HL-60 (cell line): Measurements from ENCODE around the gene YPEL1.
"Not testable (repeated sequence)": the region's sequence is repeated elsewhere in the genome, so short reads cannot be mapped to it uniquely, and the experiment has no call there.

Source experiments
- DNase-seq, 2 experiments: peaks; one replicate each; pipeline ENCODE4 v3.0.0-alpha.2; 2010 to 2020; ENCODE audit warnings: low read depth in 1 of 2, low spot score in 1 of 2
- H3K27ac ChIP-seq: fragments of 250-450 bp; sonication (Bioruptor Pico); replicated peaks from 2 replicates; pipeline ENCODE4 v1.5.1; 2020; ENCODE audit warnings: mild to moderate bottlenecking, moderate library complexity
- H3K27me3 ChIP-seq: fragments of 250-450 bp; sonication (Bioruptor Pico); 2 replicates; pipeline ENCODE4 v1.5.1; 2021; ENCODE audit warnings: mild to moderate bottlenecking, moderate library complexity; ENCODE audit not compliant: insufficient read depth, poor library complexity, severe bottlenecking
- H3K4me3 ChIP-seq: replicated peaks from 2 replicates; pipeline ENCODE4 v1.5.1; 2011; ENCODE audit warnings: mild to moderate bottlenecking, control low read depth, low read length; ENCODE audit not compliant: insufficient read depth
- GABPA ChIP-seq: IDR thresholded peaks from 2 replicates; pipeline ENCODE4 v1.6.1; 2012; ENCODE audit warnings: low read depth
- POLR2AphosphoS5 ChIP-seq: IDR thresholded peaks from 2 replicates; pipeline ENCODE4 v1.6.1; 2012; ENCODE audit warnings: low read depth
- SPI1 ChIP-seq: IDR thresholded peaks from 2 replicates; pipeline ENCODE4 v1.6.1; 2012; ENCODE audit warnings: low read depth, mild to moderate bottlenecking, borderline replicate concordance
- TF ChIP-seq, protein P1 (sequence below): IDR thresholded peaks from one replicate; pipeline ENCODE4 v1.5.1; 2011; ENCODE audit warnings: low read length, control low read depth, inconsistent platforms; ENCODE audit not compliant: insufficient read depth
- TF ChIP-seq, protein P2 (sequence below): IDR thresholded peaks from 2 replicates; pipeline ENCODE4 v1.6.1; 2012; ENCODE audit warnings: low read depth; ENCODE audit not compliant: insufficient replicate concordance

YPEL1 gene

DNA sequence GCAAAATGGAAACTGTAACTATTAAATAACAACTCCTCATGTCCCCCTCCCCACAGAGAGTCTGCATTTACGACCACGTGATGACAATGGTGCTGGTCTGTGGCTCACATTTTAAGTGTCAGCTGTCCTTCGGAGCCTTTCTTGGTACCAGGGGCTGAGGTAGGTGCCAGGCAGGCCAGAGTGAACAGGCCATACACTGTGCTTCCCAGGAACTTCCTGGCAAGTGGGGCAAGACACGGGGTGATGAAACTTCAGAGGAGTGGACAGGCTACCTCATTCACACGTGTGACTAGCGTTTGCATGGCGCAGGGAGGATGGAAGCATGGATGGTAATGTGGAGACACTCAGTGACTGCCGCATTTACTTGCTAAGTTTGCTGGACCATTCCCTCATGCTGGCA, 10.4 kb upstream of the YPEL1 start:
- TF ChIP-seq, protein P1, sequence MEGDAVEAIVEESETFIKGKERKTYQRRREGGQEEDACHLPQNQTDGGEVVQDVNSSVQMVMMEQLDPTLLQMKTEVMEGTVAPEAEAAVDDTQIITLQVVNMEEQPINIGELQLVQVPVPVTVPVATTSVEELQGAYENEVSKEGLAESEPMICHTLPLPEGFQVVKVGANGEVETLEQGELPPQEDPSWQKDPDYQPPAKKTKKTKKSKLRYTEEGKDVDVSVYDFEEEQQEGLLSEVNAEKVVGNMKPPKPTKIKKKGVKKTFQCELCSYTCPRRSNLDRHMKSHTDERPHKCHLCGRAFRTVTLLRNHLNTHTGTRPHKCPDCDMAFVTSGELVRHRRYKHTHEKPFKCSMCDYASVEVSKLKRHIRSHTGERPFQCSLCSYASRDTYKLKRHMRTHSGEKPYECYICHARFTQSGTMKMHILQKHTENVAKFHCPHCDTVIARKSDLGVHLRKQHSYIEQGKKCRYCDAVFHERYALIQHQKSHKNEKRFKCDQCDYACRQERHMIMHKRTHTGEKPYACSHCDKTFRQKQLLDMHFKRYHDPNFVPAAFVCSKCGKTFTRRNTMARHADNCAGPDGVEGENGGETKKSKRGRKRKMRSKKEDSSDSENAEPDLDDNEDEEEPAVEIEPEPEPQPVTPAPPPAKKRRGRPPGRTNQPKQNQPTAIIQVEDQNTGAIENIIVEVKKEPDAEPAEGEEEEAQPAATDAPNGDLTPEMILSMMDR, result no peak
- no peak for TF ChIP-seq POLR2AphosphoS5
- no peak for TF ChIP-seq SPI1
- TF ChIP-seq, protein P2, sequence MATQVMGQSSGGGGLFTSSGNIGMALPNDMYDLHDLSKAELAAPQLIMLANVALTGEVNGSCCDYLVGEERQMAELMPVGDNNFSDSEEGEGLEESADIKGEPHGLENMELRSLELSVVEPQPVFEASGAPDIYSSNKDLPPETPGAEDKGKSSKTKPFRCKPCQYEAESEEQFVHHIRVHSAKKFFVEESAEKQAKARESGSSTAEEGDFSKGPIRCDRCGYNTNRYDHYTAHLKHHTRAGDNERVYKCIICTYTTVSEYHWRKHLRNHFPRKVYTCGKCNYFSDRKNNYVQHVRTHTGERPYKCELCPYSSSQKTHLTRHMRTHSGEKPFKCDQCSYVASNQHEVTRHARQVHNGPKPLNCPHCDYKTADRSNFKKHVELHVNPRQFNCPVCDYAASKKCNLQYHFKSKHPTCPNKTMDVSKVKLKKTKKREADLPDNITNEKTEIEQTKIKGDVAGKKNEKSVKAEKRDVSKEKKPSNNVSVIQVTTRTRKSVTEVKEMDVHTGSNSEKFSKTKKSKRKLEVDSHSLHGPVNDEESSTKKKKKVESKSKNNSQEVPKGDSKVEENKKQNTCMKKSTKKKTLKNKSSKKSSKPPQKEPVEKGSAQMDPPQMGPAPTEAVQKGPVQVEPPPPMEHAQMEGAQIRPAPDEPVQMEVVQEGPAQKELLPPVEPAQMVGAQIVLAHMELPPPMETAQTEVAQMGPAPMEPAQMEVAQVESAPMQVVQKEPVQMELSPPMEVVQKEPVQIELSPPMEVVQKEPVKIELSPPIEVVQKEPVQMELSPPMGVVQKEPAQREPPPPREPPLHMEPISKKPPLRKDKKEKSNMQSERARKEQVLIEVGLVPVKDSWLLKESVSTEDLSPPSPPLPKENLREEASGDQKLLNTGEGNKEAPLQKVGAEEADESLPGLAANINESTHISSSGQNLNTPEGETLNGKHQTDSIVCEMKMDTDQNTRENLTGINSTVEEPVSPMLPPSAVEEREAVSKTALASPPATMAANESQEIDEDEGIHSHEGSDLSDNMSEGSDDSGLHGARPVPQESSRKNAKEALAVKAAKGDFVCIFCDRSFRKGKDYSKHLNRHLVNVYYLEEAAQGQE, result no peak
- no peak for TF ChIP-seq GABPA
- no peak overlapping the region for H3K4me3 ChIP-seq
- no peak overlapping the region for H3K27ac ChIP-seq
- H3K27me3 ChIP-seq, result no peaks in the 10 kb centered on the region
- no peak for DNase-seq

DNA sequence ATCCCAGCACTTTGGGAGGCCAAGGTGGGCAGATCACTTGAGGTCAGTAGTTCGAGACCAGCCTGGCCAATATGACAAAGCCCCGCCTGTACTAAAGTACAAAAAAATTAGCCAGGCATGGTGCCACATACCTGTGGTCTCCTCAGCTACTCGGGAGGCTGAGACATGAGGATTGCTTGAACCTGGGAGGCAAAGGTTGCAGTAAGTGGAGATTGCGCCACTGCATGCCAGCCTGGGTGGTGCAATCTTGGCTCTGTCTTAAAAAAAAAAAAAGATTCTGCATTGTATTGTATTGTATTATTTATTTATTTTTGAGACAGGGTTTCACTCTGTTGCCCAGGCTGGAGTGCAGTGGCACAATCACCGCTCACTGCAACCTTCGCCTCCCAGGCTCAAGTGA, 9.3 kb upstream of the YPEL1 start:
- DNase-seq, H3K27ac ChIP-seq, H3K27me3 ChIP-seq, H3K4me3 ChIP-seq: not testable (repeated sequence)

DNA sequence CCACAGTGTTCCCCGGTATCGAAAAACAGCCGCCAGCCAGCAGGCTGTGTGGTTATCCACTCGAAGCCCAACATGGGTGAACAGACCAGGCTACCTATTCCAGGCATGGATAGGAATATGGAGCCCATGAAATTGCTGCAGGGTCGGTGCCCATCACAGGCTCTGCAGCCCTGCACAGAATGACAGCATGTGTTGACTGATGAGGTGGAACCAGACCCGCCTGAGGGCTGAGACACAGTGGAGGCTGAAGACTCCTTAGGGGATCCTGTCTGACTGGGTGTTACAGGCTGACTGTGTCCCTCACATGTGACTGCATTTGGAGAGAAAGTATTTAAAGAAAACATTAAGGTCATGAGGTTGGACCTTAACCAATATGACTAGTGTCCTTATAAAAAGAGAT, 6.2 kb upstream of the YPEL1 start:
- Histone ChIP-seq H3K27me3 (no peaks in the 10 kb centered on the region), H3K27ac (no peak overlapping the region), H3K4me3 (no peak overlapping the region)
- TF ChIP-seq GABPA, result no peak
- TF ChIP-seq, protein P2, result no peak
- no peak for TF ChIP-seq SPI1
- TF ChIP-seq POLR2AphosphoS5, result no peak
- TF ChIP-seq, protein P1, result no peak
- no peak for DNase-seq

DNA sequence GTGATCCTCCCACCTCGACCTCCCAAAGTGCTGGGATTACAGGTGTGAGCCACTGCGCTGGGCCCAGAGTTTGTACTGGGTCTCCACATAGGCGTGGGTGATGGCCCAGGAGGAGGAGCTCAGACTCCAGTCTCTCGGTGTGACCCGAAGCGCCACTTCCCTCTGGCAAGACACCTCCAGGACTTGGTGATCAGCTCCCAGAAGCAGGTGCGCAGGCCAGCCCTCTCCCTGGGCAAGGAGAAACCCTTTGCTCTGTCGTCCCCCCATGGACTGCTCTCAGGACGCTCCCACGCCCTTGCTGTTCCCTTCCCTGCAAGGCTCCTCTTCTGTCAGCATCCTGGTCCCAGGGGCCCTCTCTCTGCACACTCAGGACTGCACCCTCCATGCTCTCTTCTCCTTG, 5.5 kb upstream of the YPEL1 start:
- Histone ChIP-seq H3K4me3 (no peak overlapping the region), H3K27ac (no peak overlapping the region), H3K27me3 (no peaks in the 10 kb centered on the region)
- TF ChIP-seq, protein P1, result no peak
- TF ChIP-seq, protein P2, result no peak
- no peak for TF ChIP-seq SPI1
- TF ChIP-seq POLR2AphosphoS5, result no peak
- TF ChIP-seq GABPA, result no peak
- DNase-seq, result no peak
